GM21528 (cell line): ENCODE data around the gene MYO19.
"Not testable (repeated sequence)": the region's sequence is repeated elsewhere in the genome, so short reads cannot be mapped to it uniquely, and the experiment has no call there.

Experiments
- ATAC-seq: cut with Tn5 transposase; IDR thresholded peaks from one replicate; pipeline ENCODE4 v1.9.1; 2021; ENCODE audit warnings: mild to moderate bottlenecking, moderate library complexity; ENCODE audit not compliant: unreplicated experiment, low FRiP score

The MYO19 gene

DNA sequence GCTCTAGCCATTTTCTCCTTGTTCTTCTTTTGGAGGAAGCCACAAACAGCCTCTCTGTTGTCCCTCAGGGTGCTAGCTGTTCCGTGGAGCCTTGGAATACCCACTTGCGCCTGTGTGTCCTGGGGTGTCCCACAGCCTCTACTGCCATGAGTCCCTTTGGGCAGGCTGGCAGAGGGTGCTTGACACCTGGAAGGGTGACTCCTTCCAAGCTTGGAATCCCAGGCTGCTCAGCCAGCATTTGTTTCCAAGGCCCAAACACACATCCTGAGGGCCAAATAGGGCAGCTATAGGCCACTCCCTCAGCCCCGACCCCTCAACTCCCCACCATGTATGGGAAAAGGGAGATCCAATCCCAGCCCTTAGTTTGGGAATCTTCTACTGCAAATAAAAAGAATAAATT lies 33.3 kb downstream of the MYO19 start:
- no peak for ATAC-seq

DNA sequence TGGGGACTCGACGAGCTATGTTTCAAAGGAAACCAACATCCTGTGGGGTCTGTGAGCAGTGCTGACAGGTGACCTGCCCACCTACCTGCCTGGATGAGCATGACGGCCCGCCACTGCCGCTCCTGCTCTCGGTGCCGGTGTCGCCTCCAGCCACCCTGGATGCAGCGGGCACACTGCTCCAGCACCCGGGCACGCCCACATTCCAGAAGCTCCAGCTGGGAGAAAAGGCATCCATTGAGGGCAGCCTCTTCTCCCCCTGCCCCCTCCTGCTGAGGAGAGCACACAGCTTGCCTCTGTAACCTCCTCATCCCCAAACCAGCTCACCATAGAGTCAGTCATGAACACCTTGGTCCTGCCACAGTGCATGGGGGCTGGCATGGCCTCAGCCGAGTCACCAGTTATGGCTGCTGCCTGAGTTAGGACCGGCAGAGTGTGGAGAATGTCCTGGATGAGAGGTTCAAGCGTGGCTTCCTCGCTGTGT lies 33.9 kb downstream of the MYO19 start:
- no peak for ATAC-seq

DNA sequence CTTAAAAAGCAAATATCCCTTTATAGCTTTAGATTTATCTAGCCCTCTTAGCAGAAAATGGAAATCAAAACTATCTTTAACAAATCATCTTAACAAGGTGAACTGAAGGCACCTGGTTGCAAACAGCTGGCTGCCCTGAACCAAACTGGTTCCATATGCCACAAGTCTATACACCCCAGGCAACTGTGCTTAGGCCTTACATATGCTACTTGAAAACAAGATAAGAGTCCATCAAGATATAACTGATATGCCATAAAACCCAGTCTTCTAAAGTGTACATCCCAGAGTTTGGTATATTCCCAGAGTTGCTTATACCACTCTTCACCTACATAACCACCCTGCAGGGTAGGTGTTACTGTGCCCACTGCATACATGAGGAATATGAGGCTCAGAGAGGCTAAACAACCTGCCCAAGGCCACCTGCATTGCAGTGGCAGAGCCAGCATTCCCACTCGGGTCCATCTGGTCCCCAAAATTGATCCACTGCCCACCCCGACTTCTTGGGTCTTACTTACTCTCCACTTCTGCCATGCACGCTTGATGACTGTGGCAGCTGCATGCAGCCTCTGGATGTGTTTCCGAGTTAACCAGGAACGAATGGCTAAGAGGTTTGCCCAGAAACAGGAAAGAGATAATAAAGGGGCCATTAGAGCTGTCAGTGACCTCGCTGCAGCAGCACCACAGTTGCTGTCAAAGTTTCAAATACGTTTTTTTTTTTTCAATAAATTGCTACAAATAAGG lies 35.9 kb downstream of the MYO19 start:
- no peak for ATAC-seq

- ATAC-seq: no peak
Measured at GRCh38 chr17:36498155-36498554, 36.5 kb downstream of the MYO19 start.

DNA sequence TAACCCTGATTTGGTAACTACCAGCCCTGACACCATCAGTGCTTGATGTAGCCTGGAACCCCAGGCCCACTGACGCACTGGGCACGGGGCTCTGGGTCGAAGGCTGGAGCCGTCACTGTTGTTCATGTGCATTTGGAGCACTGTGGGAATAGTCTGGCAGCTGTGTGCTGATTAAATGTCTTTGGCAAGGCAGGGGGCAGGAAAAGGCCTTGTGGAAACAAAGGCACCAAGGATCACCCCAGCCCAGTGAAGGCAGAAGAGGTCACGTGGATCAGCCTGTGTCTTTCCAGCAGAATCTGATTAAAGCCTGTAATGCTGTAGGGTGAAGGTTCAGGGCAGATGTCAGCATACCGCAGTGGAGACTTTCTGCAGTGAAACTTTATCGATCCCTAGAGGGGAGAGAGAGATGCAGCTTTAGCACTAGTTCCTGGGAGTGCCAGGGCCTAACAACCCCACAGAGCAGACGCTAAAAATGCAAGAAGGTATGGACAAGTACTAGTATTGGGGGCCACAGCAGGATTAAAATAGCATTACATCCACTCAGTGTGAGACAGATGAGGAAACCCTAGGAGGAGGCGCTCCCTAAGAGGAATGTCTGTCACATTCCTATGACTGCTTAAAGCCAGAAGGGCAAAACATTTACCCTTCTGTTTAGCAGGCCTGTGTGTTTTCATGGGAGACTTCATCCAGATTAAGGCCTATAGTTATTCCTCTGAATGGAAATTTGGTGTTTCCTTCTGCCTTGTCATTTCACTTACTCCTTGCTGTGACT lies 38.5 kb downstream of the MYO19 start:
- no peak for ATAC-seq

DNA sequence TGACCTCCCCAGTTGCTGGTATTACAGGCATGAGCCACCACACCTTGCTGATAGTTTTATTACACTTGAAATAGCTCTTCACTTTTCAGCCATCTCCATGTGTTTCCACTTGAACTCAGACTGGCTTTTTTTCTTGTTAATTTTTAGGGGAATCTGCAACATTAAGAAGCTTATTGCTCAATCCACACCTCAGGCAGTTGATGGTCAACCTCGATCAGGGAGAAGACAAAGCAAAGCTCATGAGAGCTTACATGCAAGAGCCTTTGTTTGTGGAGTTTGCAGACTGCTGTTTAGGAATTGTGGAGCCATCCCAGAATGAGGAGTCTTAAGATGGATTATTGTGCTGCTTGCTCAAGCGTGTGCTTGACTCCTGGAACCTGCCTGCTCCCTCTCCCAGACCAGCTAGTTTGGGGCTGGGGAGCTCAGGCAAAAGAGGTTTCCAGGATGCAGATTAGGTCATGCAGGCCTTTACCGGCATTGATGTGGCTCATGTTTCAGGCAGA lies 39.5 kb downstream of the MYO19 start:
- ATAC-seq: no peak

DNA sequence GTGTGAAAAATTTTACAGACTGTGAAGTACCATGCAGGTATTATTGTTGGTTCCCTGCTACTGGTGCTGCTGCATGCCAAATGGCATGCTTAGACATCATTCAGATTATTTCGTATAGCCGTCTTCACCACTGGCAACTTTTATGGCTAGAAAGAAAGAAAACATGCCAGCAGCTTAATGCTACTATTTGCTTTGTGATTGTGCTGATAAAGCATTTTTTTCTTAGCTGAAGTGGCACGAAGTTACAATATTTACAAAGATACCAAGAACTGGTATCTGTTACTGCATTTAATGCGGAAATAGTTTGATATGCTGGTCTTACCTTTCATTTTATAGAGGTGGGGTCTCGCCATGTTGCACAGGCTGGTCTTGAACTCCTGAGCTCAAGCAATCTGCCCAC lies 40.0 kb downstream of the MYO19 start:
- no peak for ATAC-seq

DNA sequence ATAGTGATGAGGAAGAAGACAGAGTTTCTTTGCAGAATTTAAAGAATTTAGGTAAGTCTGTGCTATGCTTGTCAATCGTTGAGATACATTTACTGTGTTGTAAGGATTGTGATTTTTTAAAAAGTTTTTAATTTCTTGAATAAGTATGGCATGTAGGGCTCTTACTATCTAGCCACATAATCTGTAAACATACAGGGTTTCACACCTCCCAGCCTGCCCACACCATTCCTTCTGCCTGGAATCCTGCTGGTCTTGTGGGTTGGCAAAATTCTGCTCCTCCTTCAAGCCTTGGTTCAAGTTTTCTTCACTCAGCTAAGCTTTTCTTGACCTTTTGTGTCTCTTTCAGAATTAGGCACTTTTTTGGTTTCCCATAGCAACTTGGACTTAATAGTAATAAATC lies 40.7 kb downstream of the MYO19 start:
- no peak for ATAC-seq

DNA sequence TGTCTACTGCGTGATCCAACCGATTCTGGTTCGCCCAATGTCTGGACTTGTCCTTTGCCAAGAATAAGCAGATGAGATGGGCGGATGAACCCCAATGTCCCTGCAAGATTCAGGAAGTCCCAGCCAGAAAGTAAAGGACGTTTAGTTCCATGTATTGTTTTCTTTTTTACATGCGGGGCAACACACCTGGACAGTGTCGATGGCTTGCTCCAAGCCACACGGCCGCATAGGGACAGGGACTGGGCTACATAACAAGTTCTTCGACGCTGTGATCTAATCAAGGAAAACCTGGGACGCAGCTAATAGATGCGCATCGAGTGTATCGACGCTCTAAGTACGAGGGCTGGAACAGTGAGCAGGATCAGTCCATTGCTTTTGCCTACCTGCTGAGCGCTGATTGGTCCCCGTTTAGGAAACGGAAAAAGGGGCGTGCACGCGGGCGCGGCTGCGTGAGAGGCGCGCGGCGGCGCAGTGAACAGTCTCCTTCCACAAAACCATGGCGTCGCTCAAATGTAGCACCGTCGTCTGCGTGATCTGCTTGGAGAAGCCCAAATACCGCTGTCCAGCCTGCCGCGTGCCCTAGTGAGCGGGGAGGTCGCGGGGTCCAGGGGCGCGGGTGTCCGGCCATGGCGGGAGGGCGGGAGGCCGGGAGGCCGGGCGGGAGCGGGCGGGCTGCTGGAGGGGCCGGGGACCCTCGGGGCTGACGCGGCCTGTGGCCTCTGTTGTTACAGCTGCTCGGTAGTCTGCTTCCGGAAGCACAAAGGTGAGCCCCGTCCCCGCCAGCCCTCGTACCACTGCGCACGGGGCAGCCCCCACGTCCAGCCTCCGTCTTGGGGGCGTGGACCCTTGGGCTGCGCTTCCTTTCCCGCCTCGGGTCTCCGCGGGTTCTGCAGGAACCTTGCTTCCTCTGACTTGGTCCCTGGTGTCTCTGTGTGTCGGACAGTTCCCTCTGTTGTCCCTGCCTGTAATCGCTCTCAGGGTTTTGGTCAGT lies 48.2 kb downstream of the MYO19 start, which contains the start of gene ZNHIT3:
Gene ZNHIT3 (plus strand): TSS at position 478 of the 991 bp plus-strand sequence. CDS start 19 bp downstream, at position 497.
- peak; percentile 87 for ATAC-seq

- peak; percentile 12 for ATAC-seq
Measured at GRCh38 chr17:36485805-36486203, 48.9 kb downstream of the MYO19 start.

- ATAC-seq: no peak
Measured at GRCh38 chr17:36485027-36485426, 49.6 kb downstream of the MYO19 start.

GRCh38 chr17:36484021-36484420 lies 50.6 kb downstream of the MYO19 start:
- not testable (repeated sequence) for ATAC-seq

- ATAC-seq: no peak
Measured at GRCh38 chr17:36482611-36483504, 51.8 kb downstream of the MYO19 start.

GRCh38 chr17:36481829-36482228 lies 52.8 kb downstream of the MYO19 start:
- ATAC-seq: no peak

DNA sequence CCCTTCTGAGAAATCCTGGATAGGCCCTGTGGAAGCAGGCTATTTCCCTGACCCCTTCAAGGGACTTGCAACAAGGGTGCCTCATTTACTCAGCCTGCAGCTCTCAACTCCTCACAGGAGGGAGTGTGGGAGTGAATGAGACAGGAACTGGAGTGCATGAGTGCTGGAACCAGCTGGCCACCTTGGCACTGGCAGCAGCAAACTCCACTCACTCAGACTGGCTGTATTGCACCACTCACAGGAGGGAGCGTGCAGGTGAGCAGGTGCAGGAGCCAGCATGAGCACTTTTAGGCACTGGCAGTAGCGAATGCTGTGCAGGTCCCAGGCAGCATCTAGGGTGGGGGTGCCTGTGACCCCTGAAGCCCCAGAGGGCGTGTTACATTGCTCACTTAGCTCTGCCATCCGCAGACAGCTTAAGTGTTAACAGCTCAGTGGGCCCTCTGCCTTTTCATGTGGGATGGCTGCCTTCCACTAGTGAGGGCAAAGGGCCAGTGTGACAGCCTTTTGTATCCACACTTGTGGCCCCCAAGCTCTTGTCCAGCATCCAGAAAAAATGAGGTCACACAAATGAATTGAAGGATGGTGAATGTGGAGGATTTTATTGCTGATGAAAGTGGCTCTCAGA lies 59.2 kb downstream of the MYO19 start:
- ATAC-seq: no peak

DNA sequence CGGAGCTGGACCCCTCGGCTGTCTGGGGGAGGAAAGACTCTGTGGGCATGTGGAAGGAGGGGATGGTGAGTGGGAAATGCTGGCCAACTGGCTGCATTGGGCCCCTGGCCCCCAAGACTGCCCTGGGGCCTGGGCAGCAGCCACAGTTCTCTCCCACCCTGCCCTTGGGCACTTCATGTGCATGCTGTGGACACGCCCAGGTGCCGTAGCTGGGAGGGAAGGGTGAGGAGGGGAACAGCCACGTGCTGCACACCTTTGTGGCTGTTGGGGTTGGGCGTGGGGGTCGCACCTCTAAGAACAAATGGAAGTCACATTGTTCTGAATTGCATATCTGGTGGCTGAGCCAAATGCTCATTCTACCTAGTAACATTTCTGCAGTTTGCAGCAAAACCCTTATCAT lies 60.1 kb downstream of the MYO19 start:
- ATAC-seq: no peak

DNA sequence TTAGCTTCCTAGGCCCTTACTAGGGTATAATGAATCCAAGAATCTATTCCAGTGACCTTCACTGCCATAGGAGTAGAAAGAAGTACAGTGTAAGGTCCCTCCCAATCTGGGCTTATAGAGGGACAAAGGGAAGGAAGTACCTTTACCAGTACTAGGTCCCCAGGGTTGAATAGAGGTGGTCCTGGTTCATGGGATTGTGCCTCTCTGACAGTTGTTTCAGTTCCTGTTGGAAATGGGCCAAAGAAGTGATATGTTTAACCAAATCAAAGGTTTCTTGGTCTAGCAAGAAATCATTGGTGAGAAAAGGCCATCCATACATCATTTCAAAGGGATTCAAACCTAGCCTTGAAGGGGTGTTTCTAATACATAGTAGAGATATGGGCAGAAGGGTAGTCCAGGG lies 64.2 kb downstream of the MYO19 start:
- ATAC-seq: no peak

DNA sequence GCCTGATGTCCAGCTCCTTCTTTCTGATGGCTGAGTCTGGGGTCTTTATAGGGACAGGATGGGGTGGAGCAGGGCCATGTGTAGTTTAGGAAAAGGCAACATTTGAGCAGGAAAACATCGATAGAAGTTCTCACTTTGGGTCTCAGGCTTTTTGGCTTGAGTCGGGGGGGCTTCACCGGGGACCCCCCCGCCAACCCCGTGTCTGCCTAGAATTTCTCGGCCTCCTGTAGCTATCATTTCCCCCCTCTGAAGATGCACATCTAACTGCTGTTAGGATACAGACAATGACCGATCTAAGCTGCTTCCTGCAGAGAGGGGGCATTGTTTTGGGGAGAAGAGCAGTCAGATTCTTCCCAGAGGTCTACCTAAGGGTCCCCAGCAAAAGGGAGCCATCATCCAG lies 64.9 kb downstream of the MYO19 start:
- no peak for ATAC-seq
